Measurements from ENCODE around the gene PTPRN2.
"Not testable (repeated sequence)": the region's sequence is repeated elsewhere in the genome, so short reads cannot be mapped to it uniquely, and the experiment has no call there.

PTPRN2 gene

GRCh38 chr7:157849726-157850125 lies 737.9 kb downstream of the PTPRN2 start:
- CTCF ChIA-PET, result no interaction called here

GRCh38 chr7:157849341-157849596 lies 738.4 kb downstream of the PTPRN2 start:
- TF ChIP-seq FOXM1 (IDR thresholded peaks at IDR 0.05; ENCODE audit: borderline replicate concordance) (no peak), CTBP1 (IDR thresholded peaks at IDR 0.05; ENCODE audit: borderline replicate concordance) (no peak)
- DNase-seq (ENCODE audit: extremely low spot score), result no peak
- ChIA-PET CTCF (no interaction called here), POLR2A (no interaction called here)

More at GRCh38 chr7:157849726-157850125, 737.9 kb downstream of the PTPRN2 start:
- DNase-seq (ENCODE audit: extremely low spot score), result no peak
- POLR2A ChIA-PET, result no interaction called here
- TF ChIP-seq HDGF (IDR thresholded peaks at IDR 0.05; ENCODE audit: borderline replicate concordance), result no peak
- TF ChIP-seq FOXM1 (IDR thresholded peaks at IDR 0.05; ENCODE audit: borderline replicate concordance), result no peak
- no peak for TF ChIP-seq L3MBTL2 (conservative IDR thresholded peaks at IDR 0.05)
- TF ChIP-seq ARNT (IDR thresholded peaks at IDR 0.05), result no peak
- TF ChIP-seq PKNOX1 (IDR thresholded peaks at IDR 0.05), result no peak
- no peak for TF ChIP-seq ELF4 (IDR thresholded peaks at IDR 0.05)
- no peak for TF ChIP-seq TARDBP (IDR thresholded peaks at IDR 0.05)
- no peak for TF ChIP-seq CTBP1 (IDR thresholded peaks at IDR 0.05; ENCODE audit: borderline replicate concordance)
- no peak for TF ChIP-seq ZNF384 (IDR thresholded peaks at IDR 0.05)
- TF ChIP-seq NFRKB (IDR thresholded peaks at IDR 0.05), result no peak
- no peak for TF ChIP-seq SP1 (IDR thresholded peaks at IDR 0.05)
- TF ChIP-seq LEF1 (IDR thresholded peaks at IDR 0.05; ENCODE audit: borderline replicate concordance), result no peak
- no peak for TF ChIP-seq FOXA1 (IDR thresholded peaks at IDR 0.05)

- CTCF ChIA-PET, result no interaction called here
Measured at GRCh38 chr7:157848508-157849340, 738.9 kb downstream of the PTPRN2 start.

GRCh38 chr7:157847756-157848487 lies 739.7 kb downstream of the PTPRN2 start:
- DNase-seq (ENCODE audit: extremely low spot score); POLR2A ChIA-PET; CTCF ChIA-PET: not testable (repeated sequence)

More at GRCh38 chr7:157848508-157849340, 738.9 kb downstream of the PTPRN2 start:
- POLR2A ChIA-PET, result no interaction called here
- TF ChIP-seq NFRKB (IDR thresholded peaks at IDR 0.05) (no peak), ZNF384 (IDR thresholded peaks at IDR 0.05) (no peak), TARDBP (IDR thresholded peaks at IDR 0.05) (no peak), CTBP1 (IDR thresholded peaks at IDR 0.05; ENCODE audit: borderline replicate concordance) (no peak)
- DNase-seq (ENCODE audit: extremely low spot score), result no peak

GRCh38 chr7:157846746-157847145 lies 740.9 kb downstream of the PTPRN2 start:
- CTCF ChIA-PET; POLR2A ChIA-PET; DNase-seq (ENCODE audit: extremely low spot score): not testable (repeated sequence)

GRCh38 chr7:157846271-157846670 lies 741.4 kb downstream of the PTPRN2 start:
- TF ChIP-seq BHLHE40 (IDR thresholded peaks at IDR 0.05; ENCODE audit: borderline replicate concordance), result no peak
- DNase-seq (ENCODE audit: extremely low spot score), result no peak
- ChIA-PET POLR2A (no interaction called here), CTCF (no interaction called here)

- TF ChIP-seq NFRKB (IDR thresholded peaks at IDR 0.05), result no peak
- TF ChIP-seq BHLHE40 (IDR thresholded peaks at IDR 0.05; ENCODE audit: borderline replicate concordance), result no peak
- TF ChIP-seq L3MBTL2 (conservative IDR thresholded peaks at IDR 0.05), result no peak
- no peak for TF ChIP-seq SP1 (IDR thresholded peaks at IDR 0.05)
- TF ChIP-seq FOXK2 (IDR thresholded peaks at IDR 0.05), result no peak
- TF ChIP-seq CTBP1 (IDR thresholded peaks at IDR 0.05; ENCODE audit: borderline replicate concordance), result no peak
- TF ChIP-seq PKNOX1 (IDR thresholded peaks at IDR 0.05), result no peak
- ChIA-PET CTCF (no interaction called here), POLR2A (no interaction called here)
- DNase-seq (ENCODE audit: extremely low spot score), result no peak
Measured at GRCh38 chr7:157845203-157845835, 742.3 kb downstream of the PTPRN2 start.

- no peak for DNase-seq (ENCODE audit: extremely low spot score)
- TF ChIP-seq FOXK2 (IDR thresholded peaks at IDR 0.05) (no peak), CTBP1 (IDR thresholded peaks at IDR 0.05; ENCODE audit: borderline replicate concordance) (no peak)
- ChIA-PET POLR2A (no interaction called here), CTCF (no interaction called here)
Measured at GRCh38 chr7:157844611-157845010, 743.0 kb downstream of the PTPRN2 start.
